Activated naive CD4-positive, alpha-beta T cell treated with anti-CD3 and anti-CD28 coated beads, Interleukin-2, amount 50 U/mL, for 72 hours (primary cell): Measurements from ENCODE around the gene FOXO4. TPM values are rescaled to one million over a fixed set of nuclear protein-coding genes. Genes with fewer than 3 reads are reported as not detected.
A peak's percentile ranks its signal among the peaks of the same experiment; 100 is the strongest.

Source experiments
- ATAC-seq, 2 donors: fragments of 150-1000 bp; cut with Tn5 transposase; 2 replicates each; pipeline ENCODE4 v1.10.0; 2021; ENCODE audit warnings: mild to moderate bottlenecking in 2 of 2, moderate library complexity in 2 of 2
- DNase-seq, 2 donors: peaks; one replicate each; pipeline ENCODE4 v3.0.0; 2021 to 2022; ENCODE audit warnings: low spot score in 2 of 2
- H3K27ac Mint-ChIP-seq, 2 donors: one replicate each; pipeline ENCODE4 v1.8.0; 2022; ENCODE audit warnings: mild to moderate bottlenecking in 2 of 2, mixed read lengths in 2 of 2
- H3K36me3 Mint-ChIP-seq, 2 donors: one replicate each; pipeline ENCODE4 v1.8.0; 2022; ENCODE audit warnings: mixed read lengths in 2 of 2
- H3K9me3 Mint-ChIP-seq, 2 donors: one replicate each; pipeline ENCODE4 v1.8.0; 2022; ENCODE audit warnings: mixed read lengths in 2 of 2
- total RNA-seq, 2 donors: library from RNA; stranded (reverse); gene quantifications; one replicate each; pipeline ENCODE4 v1.2.3, GENCODE V29; 2022

The FOXO4 gene
- total RNA-seq, 2 donors from 2014 or later: 8.2 to 22.8 TPM

GRCh38 chrX:71111921-71112431, 16.3 kb downstream of the FOXO4 start:
- Mint-ChIP-seq H3K27ac (peak overlapping the region; percentile 96 to 98), H3K36me3 (peaks cover 39 to 44% of the 10 kb centered on the region in 2 donors), H3K9me3 (no peaks in the 10 kb centered on the region)
- ATAC-seq (peak; percentile 50 to 54), DNase-seq (no peak)

GRCh38 chrX:71117358-71117757, 21.7 kb downstream of the FOXO4 start:
- DNase-seq (no peak), ATAC-seq (no peak)
- Mint-ChIP-seq H3K36me3 (no peaks in the 10 kb centered on the region), H3K9me3 (no peaks in the 10 kb centered on the region), H3K27ac (no peak overlapping the region)

- no peaks in the 10 kb centered on the region for H3K9me3 Mint-ChIP-seq
- peak within 1 kb of the TSS; percentile 82 to 84 for H3K27ac Mint-ChIP-seq
- peak; percentile 93 to 97 for ATAC-seq
- no peaks in the 10 kb centered on the region for H3K36me3 Mint-ChIP-seq
- DNase-seq: peak; percentile 78
Measured at GRCh38 chrX:71118032-71118984, 22.7 kb downstream of the FOXO4 start, which contains the start of gene MED12. MED12 (plus strand) TSS chrX:71118596; CDS start chrX:71118755, 159 bp downstream.

GRCh38 chrX:71118985-71119535, 23.4 kb downstream of the FOXO4 start:
- ATAC-seq (peak; percentile 6 to 23), DNase-seq (no peak)
- Mint-ChIP-seq H3K36me3 (peaks cover 0 to 2% of the 10 kb centered on the region in 2 donors), H3K27ac (peak overlapping the region; percentile 82 to 84), H3K9me3 (no peaks in the 10 kb centered on the region)

GRCh38 chrX:71128166-71128833, 32.6 kb downstream of the FOXO4 start:
- peak overlapping the region; percentile 63 to 90 for H3K27ac Mint-ChIP-seq
- H3K9me3 Mint-ChIP-seq: no peaks in the 10 kb centered on the region
- DNase-seq (no peak), ATAC-seq (peak in 1 of 2 donors; percentile 52)
- peaks cover 19% of the 10 kb centered on the region in 2 donors for H3K36me3 Mint-ChIP-seq

GRCh38 chrX:71128915-71129765, 33.5 kb downstream of the FOXO4 start:
- peak; percentile 66 to 71 for DNase-seq
- peak; percentile 85 to 87 for ATAC-seq
- H3K27ac Mint-ChIP-seq: peak overlapping the region; percentile 63 to 90
- H3K36me3 Mint-ChIP-seq: peaks cover 16 to 19% of the 10 kb centered on the region in 2 donors
- H3K9me3 Mint-ChIP-seq: no peaks in the 10 kb centered on the region

- DNase-seq (no peak), ATAC-seq (no peak)
- no peaks in the 10 kb centered on the region for H3K9me3 Mint-ChIP-seq
- peaks cover 17 to 19% of the 10 kb centered on the region in 2 donors for H3K36me3 Mint-ChIP-seq
- peak overlapping the region in 1 of 2 donors; percentile 75 for H3K27ac Mint-ChIP-seq
Measured at GRCh38 chrX:71131510-71131909, 35.9 kb downstream of the FOXO4 start.

- Mint-ChIP-seq H3K36me3 (peaks cover under 1 to 7% of the 10 kb centered on the region in 2 donors), H3K9me3 (no peaks in the 10 kb centered on the region), H3K27ac (no peak overlapping the region)
- no peak for DNase-seq
- no peak for ATAC-seq
Measured at GRCh38 chrX:71140440-71140839, 44.8 kb downstream of the FOXO4 start.

- DNase-seq (no peak), ATAC-seq (no peak)
- H3K27ac Mint-ChIP-seq: peak overlapping the region in 1 of 2 donors; percentile 60
- H3K9me3 Mint-ChIP-seq: no peaks in the 10 kb centered on the region
- peaks cover 0 to 7% of the 10 kb centered on the region in 2 donors for H3K36me3 Mint-ChIP-seq
Measured at GRCh38 chrX:71143508-71143907, 47.9 kb downstream of the FOXO4 start.

- DNase-seq (no peak), ATAC-seq (no peak)
- Mint-ChIP-seq H3K27ac (peak within 1 kb of the TSS; percentile 60 to 72), H3K36me3 (no peaks in the 10 kb centered on the region), H3K9me3 (no peaks in the 10 kb centered on the region)
Measured at GRCh38 chrX:71144651-71145050, 49.0 kb downstream of the FOXO4 start, which contains the start of gene NLGN3. NLGN3 (plus strand) TSS chrX:71144841; CDS start chrX:71147750, 2,909 bp downstream.

GRCh38 chrX:71147496-71148277, 52.0 kb downstream of the FOXO4 start:
- DNase-seq: no peak
- no peak for ATAC-seq
- no peaks in the 10 kb centered on the region for H3K36me3 Mint-ChIP-seq
- H3K9me3 Mint-ChIP-seq: no peaks in the 10 kb centered on the region
- no peak overlapping the region for H3K27ac Mint-ChIP-seq

GRCh38 chrX:71148278-71148663, 52.6 kb downstream of the FOXO4 start:
- ATAC-seq (no peak), DNase-seq (no peak)
- Mint-ChIP-seq H3K9me3 (no peaks in the 10 kb centered on the region), H3K36me3 (no peaks in the 10 kb centered on the region), H3K27ac (no peak overlapping the region)

- Mint-ChIP-seq H3K36me3 (no peaks in the 10 kb centered on the region), H3K27ac (peak overlapping the region in 1 of 2 donors; percentile 76), H3K9me3 (no peaks in the 10 kb centered on the region)
- ATAC-seq (no peak), DNase-seq (no peak)
Measured at GRCh38 chrX:71151366-71151765, 55.7 kb downstream of the FOXO4 start.
